Lower leg skin (tissue), 4 donors: Measurements from ENCODE around the gene CPLANE1. TPM values are rescaled to one million over a fixed set of nuclear protein-coding genes. Genes with fewer than 3 reads are reported as not detected.

ENCODE experiments used
- DNase-seq, 2 donors: peaks; one replicate each; pipeline ENCODE4 v3.0.0-alpha.2; 2019; ENCODE audit warnings: low spot score in 2 of 2
- H3K4me3 ChIP-seq: fragments of 200-600 bp; sonication (generic); 2 replicates; pipeline ENCODE4 v1.5.1; 2017; ENCODE audit warnings: mild to moderate bottlenecking, low read depth; ENCODE audit not compliant: poor library complexity, severe bottlenecking
- CTCF ChIP-seq, 3 donors: fragments of 450-650 bp; IDR thresholded peaks; one replicate each; pipeline ENCODE4 v1.5.1; 2016; ENCODE audit warnings: antibody characterized with exemption in 3 of 3, mild to moderate bottlenecking in 3 of 3, moderate library complexity in 2 of 3
- POLR2A ChIP-seq, 2 donors: fragments of 450-650 bp; IDR thresholded peaks; one replicate each; pipeline ENCODE4 v1.6.1; 2016 to 2017; ENCODE audit warnings: antibody characterized with exemption in 2 of 2, mild to moderate bottlenecking in 1 of 2, moderate library complexity in 1 of 2
- WGBS, 2 donors: methylation state at CpG; one replicate each; pipeline ENCODE4 v1.1.5; 2018; 5-methylcytosine and 5-hydroxymethylcytosine counted together
- intact Hi-C: fragments of 100-400 bp; cut with DNase I; formaldehyde crosslinking; loops from one replicate; pipeline ENCODE4 v1.15.0; 2023; ENCODE audit warnings: low total_unique reads
- total RNA-seq, 4 donors: library from RNA; depleted of rRNA; stranded (reverse); fragments of >200 nt; gene quantifications; one replicate each; pipeline ENCODE4 v1.1.0, GENCODE V29; 2016

Gene CPLANE1
- total RNA-seq, 4 donors from 2014 or later: 6.4 to 12.0 (median 9.7) TPM

- WGBS, 2 donors: 37 to 52% methylated on average over 1 of the region's 1 CpG
- intact Hi-C loops: no loop called here
- H3K4me3 ChIP-seq: no peak overlapping the region
- no peak for TF ChIP-seq POLR2A (IDR thresholded peaks at IDR 0.05)
- no peak for TF ChIP-seq CTCF (IDR thresholded peaks at IDR 0.05)
- DNase-seq: no peak
These were observed 34.6 kb downstream of the CPLANE1 start for GRCh38 chr5:37214550-37214949.

- WGBS, 2 donors: 96% methylated on average over 3 of the region's 3 CpGs
- intact Hi-C loops: no loop called here
- no peak for DNase-seq
- no peak for TF ChIP-seq POLR2A (IDR thresholded peaks at IDR 0.05)
- no peak overlapping the region for H3K4me3 ChIP-seq
These were observed 37.1 kb downstream of the CPLANE1 start for GRCh38 chr5:37212096-37212495.

- no peak for DNase-seq
- 95 to 98% methylated on average over 10 of the region's 10 CpGs for WGBS, 2 donors
- no peak overlapping the region for H3K4me3 ChIP-seq
- TF ChIP-seq CTCF (IDR thresholded peaks at IDR 0.05) (no peak), POLR2A (IDR thresholded peaks at IDR 0.05) (no peak)
- intact Hi-C loops: no loop called here
These were observed 37.5 kb downstream of the CPLANE1 start for GRCh38 chr5:37211661-37212060.

GRCh38 chr5:37208883-37209797, 40.0 kb downstream of the CPLANE1 start:
- H3K4me3 ChIP-seq: no peak overlapping the region
- intact Hi-C loops: no loop called here
- no peak for TF ChIP-seq CTCF (IDR thresholded peaks at IDR 0.05)
- no peak for TF ChIP-seq POLR2A (IDR thresholded peaks at IDR 0.05)
- no peak for DNase-seq
- 80 to 84% methylated on average over 32 of the region's 32 CpGs for WGBS, 2 donors

- intact Hi-C loops: no loop called here
- DNase-seq: no peak
- H3K4me3 ChIP-seq: no peak overlapping the region
- TF ChIP-seq POLR2A (IDR thresholded peaks at IDR 0.05) (no peak), CTCF (IDR thresholded peaks at IDR 0.05) (no peak)
- 93 to 96% methylated on average over 3 of the region's 3 CpGs for WGBS, 2 donors
These were observed 41.4 kb downstream of the CPLANE1 start for GRCh38 chr5:37207802-37208201.

GRCh38 chr5:37206736-37207135, 42.4 kb downstream of the CPLANE1 start:
- no peak for DNase-seq
- WGBS, 2 donors: 85 to 91% methylated on average over 2 of the region's 2 CpGs
- TF ChIP-seq CTCF (IDR thresholded peaks at IDR 0.05) (no peak), POLR2A (IDR thresholded peaks at IDR 0.05) (no peak)
- H3K4me3 ChIP-seq: no peak overlapping the region
- intact Hi-C loops: no loop called here
